ENCODE results near the gene MFAP4.

MFAP4 gene

GRCh38 chr17:19421926-19422325 is 34.9 kb upstream of the MFAP4 start:
- TF ChIP-seq CTCF (IDR thresholded peaks at IDR 0.05; ENCODE audit: borderline replicate concordance, insufficient read depth, low read depth, low read length): no peak
- no peak overlapping the region for H3K4me3 ChIP-seq (ENCODE audit: low read depth, low read length)

- TF ChIP-seq CTCF (IDR thresholded peaks at IDR 0.05; ENCODE audit: borderline replicate concordance, insufficient read depth, low read depth, low read length): no peak
- no peak overlapping the region for H3K4me3 ChIP-seq (ENCODE audit: low read depth, low read length)
Measured at GRCh38 chr17:19421219-19421618, 34.2 kb upstream of the MFAP4 start.

- H3K4me3 ChIP-seq (ENCODE audit: low read depth, low read length): no peak overlapping the region
- TF ChIP-seq CTCF (IDR thresholded peaks at IDR 0.05; ENCODE audit: borderline replicate concordance, insufficient read depth, low read depth, low read length): no peak
Measured at GRCh38 chr17:19418251-19418992, 31.4 kb upstream of the MFAP4 start.

GRCh38 chr17:19417611-19418010 is 30.6 kb upstream of the MFAP4 start:
- TF ChIP-seq CTCF (IDR thresholded peaks at IDR 0.05; ENCODE audit: borderline replicate concordance, insufficient read depth, low read depth, low read length): no peak
- H3K4me3 ChIP-seq (ENCODE audit: low read depth, low read length): no peak overlapping the region

GRCh38 chr17:19415806-19416775 is 29.1 kb upstream of the MFAP4 start:
- TF ChIP-seq CTCF (IDR thresholded peaks at IDR 0.05; ENCODE audit: borderline replicate concordance, insufficient read depth, low read depth, low read length): no peak

GRCh38 chr17:19415311-19415710 is 28.3 kb upstream of the MFAP4 start:
- no peak for TF ChIP-seq CTCF (IDR thresholded peaks at IDR 0.05; ENCODE audit: borderline replicate concordance, insufficient read depth, low read depth, low read length)
- no peak overlapping the region for H3K4me3 ChIP-seq (ENCODE audit: low read depth, low read length)

More at GRCh38 chr17:19415806-19416775, 29.1 kb upstream of the MFAP4 start:
- no peak overlapping the region for H3K4me3 ChIP-seq (ENCODE audit: low read depth, low read length)
